ENCODE data around the gene KHDRBS2. TPM values are rescaled to one million over a fixed set of nuclear protein-coding genes. Genes with fewer than 3 reads are reported as not detected.

KHDRBS2 gene
- total and polyA plus RNA-seq, 2 donors (not counting 3 experiments of a cell fraction or from before 2014, with no cell fraction given), result not detected

DNA sequence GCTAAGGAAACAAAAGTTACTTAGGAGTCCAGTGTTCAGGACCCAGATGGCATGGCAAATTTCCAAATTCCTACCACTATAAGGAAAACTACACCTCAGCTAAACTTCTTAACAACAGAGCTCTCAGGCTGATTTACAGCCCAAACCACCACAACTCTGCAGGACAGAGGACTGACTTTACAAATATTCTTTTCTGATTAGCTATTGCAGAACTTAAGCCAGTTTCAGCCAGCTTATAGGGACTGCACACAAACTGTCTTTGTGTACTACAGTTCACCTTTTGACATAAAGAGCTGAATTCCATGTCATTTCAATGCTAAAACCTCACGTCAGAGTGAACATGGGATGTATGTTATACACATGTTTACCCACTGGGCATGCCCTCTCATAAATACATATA is 305.4 kb downstream of the KHDRBS2 start:
- DNase-seq (ENCODE audit: low read depth, low spot score) (no peak), FAIRE-seq (no peak)
- Histone ChIP-seq H2AFZ (ENCODE audit: low read depth, low read length) (no peak overlapping the region), H3K27ac (ENCODE audit: insufficient read depth, low read depth, low read length) (no peak overlapping the region), H3K9me3 (replicated peaks; ENCODE audit: control insufficient read depth, insufficient read depth, low read length) (peaks cover 4% of the 10 kb centered on the region), H3K9me1 (replicated peaks; ENCODE audit: control insufficient read depth, extremely low read depth, insufficient read depth, low read length) (no peaks in the 10 kb centered on the region), H3K4me1 (ENCODE audit: control insufficient read depth, extremely low read depth, insufficient read depth, low read length) (no peaks in the 10 kb centered on the region), H3K9ac (replicated peaks; ENCODE audit: extremely low read depth, insufficient read depth, low read length) (no peak overlapping the region), H3K4me3 (replicated peaks in 1 of 3; ENCODE audit: insufficient read depth in 1 of 3, low read depth in 1 of 3, low read length in 3 of 3) (no peak overlapping the region), H3K4me2 (ENCODE audit: insufficient read depth, low read length) (no peak overlapping the region), H4K20me1 (replicated peaks; ENCODE audit: control insufficient read depth, extremely low read depth, insufficient read depth, low read length) (no peaks in the 10 kb centered on the region), H3K36me3 (ENCODE audit: control insufficient read depth in 2 of 2, extremely low read depth in 1 of 2, insufficient read depth in 2 of 2, low read length in 2 of 2) (no peaks in the 10 kb centered on the region), H3K79me2 (ENCODE audit: control insufficient read depth, insufficient read depth, low read length) (no peaks in the 10 kb centered on the region), H3K27me3 (ENCODE audit: control insufficient read depth in 2 of 2, insufficient read depth in 2 of 2, low read length in 2 of 2) (no peaks in the 10 kb centered on the region)
- no TSS peak for BruUV-seq (replicated peaks)
- ChIA-PET CTCF (no interaction called here), POLR2A (no interaction called here)
- TF ChIP-seq JUN (IDR thresholded peaks at IDR 0.05; ENCODE audit: borderline replicate concordance, insufficient read depth, insufficient read length, low read depth), result no peak
- TF ChIP-seq, protein P1, sequence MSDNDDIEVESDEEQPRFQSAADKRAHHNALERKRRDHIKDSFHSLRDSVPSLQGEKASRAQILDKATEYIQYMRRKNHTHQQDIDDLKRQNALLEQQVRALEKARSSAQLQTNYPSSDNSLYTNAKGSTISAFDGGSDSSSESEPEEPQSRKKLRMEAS (IDR thresholded peaks at IDR 0.05; ENCODE audit: insufficient read depth, insufficient read length), result no peak
- no peak for TF ChIP-seq POLR2AphosphoS5 (IDR thresholded peaks at IDR 0.05; ENCODE audit: insufficient read depth, low read depth, low read length)
- no peak for TF ChIP-seq EZH2 (IDR thresholded peaks at IDR 0.05; ENCODE audit: borderline replicate concordance, low read depth, low read length, severe bottlenecking)
- no peak for TF ChIP-seq FOS (IDR thresholded peaks at IDR 0.05; ENCODE audit: borderline replicate concordance, insufficient read depth, low read length)
- no peak for TF ChIP-seq GATA2 (IDR thresholded peaks at IDR 0.05; ENCODE audit: insufficient read depth, insufficient read length, low read depth, low read length)
- no peak for TF ChIP-seq POLR2A (IDR thresholded peaks at IDR 0.05; ENCODE audit: low read depth, low read length)
- TF ChIP-seq, protein P2, sequence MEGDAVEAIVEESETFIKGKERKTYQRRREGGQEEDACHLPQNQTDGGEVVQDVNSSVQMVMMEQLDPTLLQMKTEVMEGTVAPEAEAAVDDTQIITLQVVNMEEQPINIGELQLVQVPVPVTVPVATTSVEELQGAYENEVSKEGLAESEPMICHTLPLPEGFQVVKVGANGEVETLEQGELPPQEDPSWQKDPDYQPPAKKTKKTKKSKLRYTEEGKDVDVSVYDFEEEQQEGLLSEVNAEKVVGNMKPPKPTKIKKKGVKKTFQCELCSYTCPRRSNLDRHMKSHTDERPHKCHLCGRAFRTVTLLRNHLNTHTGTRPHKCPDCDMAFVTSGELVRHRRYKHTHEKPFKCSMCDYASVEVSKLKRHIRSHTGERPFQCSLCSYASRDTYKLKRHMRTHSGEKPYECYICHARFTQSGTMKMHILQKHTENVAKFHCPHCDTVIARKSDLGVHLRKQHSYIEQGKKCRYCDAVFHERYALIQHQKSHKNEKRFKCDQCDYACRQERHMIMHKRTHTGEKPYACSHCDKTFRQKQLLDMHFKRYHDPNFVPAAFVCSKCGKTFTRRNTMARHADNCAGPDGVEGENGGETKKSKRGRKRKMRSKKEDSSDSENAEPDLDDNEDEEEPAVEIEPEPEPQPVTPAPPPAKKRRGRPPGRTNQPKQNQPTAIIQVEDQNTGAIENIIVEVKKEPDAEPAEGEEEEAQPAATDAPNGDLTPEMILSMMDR (IDR thresholded peaks at IDR 0.05; ENCODE audit: extremely low read depth in 1 of 2, insufficient read depth in 1 of 2, low read depth in 1 of 2, low read length in 2 of 2), result no peak
- no peak for TF ChIP-seq MYC (IDR thresholded peaks at IDR 0.05; ENCODE audit: low read depth, low read length)
- intact Hi-C loops (cut with micrococcal nuclease), result no loop called here
- dilution Hi-C loops (cut with MboI; ENCODE audit: extremely low pct_ligation_motif_present, low sequenced_read_pairs), result no loop called here

Measured in endothelial cell of umbilical vein (primary cell).